NCI-H2107 (cell line): ENCODE results near the gene RCOR2.

Experiments used
- DNase-seq: peaks from one replicate; lab custom pipeline; 2025; lab: John Stamatoyannopoulos, UW

RCOR2 gene

DNA sequence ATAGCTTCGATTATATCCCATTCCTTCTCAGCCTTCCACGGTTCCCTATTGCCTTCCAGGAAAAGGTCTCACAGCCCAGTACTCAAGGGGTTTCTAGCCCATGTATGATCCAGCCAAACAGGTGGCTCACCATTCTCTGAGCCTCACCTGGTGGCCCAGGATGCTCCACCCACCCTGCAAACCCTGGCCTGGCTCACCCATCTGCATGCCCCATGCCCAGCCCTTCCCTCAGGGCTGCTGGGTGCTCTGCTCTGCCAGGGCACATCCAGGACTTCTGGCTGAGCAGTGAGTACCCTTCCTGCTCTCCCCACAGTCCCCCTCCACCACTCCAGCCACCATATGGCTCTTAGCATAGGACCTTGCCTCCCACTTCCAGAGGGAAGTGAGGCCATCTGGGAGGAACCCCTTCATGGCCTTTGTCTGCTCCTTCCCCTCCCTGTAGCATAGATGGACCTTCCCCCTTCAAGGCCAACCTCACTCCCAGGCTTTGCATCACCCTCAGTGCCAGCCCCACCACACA lies 5.8 kb upstream of the RCOR2 start:
- DNase-seq = no peak

DNA sequence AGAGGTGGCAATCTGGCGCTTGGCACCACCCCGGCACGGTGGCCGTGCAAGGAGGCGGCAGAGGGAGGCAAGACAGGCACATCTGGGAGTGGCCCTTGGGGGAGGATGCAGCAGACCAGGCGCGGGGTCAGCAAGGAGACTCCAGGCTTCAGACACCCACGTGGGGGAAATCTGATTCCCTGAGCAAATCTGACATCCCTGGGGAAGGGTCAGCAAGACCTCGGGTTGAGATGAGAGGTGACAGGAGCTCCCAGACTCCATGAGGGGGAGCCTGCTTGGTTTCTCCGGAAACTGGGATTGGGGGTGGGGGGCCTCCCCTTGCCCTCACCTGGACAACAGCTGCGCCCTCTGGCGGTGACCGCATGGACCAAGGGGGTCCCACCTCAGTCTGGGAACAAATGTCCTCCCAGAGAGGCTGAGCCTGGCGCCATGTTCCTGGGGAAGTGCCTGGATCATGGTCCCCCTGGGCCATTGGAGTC lies 4.0 kb upstream of the RCOR2 start:
- DNase-seq = no peak

DNA sequence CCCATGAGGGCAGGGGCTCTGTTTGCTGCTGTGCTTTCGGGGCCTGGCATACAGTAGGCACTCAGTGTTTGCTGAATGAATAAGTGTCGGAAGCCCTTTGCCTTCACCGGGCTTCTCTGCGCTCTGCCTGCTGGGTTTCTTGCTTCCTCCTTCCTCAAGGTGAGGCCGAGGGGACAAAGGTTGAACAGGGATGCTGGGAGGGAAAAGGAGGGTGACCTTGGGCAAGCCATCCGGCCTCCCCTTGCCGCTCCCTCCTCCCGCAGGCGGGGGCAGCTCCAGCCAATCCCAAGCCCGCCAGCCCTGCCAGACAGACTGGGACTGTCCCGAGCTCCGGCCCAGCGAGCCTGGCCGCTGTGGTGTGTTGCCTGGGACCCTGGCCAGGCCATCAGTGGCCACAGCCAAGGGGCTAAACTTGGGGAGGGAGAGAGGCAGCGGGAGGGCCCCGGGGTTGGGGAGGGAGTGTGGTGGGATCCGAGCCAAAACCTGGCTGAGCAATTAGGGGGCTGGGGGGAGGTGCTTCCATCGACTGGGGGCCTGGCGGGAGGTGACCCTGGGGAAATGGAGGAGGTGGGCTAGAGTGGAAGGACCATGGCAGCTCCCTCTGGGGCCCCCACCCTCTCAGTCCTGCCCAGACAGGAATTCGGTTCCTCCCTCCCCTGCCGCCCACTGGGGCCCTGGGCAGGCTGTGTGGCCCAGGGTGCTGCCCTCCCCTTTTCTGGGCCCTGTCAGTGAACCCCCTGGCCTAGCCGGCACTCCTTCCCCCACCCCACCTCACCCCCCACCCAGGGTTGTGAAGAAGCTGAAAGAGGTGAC lies 3.4 kb upstream of the RCOR2 start:
- DNase-seq = no peak

DNA sequence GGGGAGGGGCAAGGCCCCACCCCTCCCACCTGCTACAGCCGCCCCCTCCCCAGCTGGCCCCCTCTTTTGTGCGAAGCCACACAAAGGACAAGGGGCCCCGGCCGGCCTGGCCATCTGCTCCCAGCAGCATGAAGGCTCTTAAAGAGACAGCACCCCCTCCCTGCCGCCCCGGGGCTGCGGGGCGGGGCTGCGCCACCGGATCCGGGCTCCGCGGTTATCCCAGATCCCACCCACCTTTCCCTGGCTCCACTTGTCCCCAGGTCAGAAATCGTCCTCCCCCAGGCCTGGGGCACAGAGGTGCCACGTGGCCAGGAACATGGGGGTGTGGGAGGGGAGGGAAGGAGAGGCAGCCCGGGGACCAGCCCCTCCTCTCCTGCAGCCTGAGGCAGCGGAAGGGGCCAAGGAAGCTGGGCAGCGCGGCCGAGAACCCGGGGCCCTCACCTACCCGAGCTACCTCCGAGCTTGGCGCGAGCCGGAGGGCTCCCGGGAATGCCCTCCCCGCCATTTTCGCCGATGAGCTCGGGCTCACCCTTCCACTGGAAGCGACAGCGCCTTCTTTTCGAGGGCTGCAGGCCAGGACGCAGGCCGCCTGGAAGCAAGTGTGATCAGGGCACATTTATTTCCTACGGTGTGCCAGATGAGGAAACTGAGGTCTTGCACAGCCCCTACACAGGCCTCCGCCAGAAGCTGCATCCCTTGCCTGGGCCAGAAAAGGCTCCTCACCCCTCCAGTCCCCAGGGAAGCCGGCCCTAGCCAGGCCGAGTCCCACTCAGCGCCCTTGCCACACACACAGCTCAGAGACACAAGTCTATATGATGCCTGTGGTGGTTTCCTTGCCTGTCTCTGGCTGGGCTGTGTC lies 2.5 kb upstream of the RCOR2 start:
- DNase-seq = no peak

GRCh38 chr11:63918507-63919191 lies 1.7 kb upstream of the RCOR2 start:
- no peak for DNase-seq

DNA sequence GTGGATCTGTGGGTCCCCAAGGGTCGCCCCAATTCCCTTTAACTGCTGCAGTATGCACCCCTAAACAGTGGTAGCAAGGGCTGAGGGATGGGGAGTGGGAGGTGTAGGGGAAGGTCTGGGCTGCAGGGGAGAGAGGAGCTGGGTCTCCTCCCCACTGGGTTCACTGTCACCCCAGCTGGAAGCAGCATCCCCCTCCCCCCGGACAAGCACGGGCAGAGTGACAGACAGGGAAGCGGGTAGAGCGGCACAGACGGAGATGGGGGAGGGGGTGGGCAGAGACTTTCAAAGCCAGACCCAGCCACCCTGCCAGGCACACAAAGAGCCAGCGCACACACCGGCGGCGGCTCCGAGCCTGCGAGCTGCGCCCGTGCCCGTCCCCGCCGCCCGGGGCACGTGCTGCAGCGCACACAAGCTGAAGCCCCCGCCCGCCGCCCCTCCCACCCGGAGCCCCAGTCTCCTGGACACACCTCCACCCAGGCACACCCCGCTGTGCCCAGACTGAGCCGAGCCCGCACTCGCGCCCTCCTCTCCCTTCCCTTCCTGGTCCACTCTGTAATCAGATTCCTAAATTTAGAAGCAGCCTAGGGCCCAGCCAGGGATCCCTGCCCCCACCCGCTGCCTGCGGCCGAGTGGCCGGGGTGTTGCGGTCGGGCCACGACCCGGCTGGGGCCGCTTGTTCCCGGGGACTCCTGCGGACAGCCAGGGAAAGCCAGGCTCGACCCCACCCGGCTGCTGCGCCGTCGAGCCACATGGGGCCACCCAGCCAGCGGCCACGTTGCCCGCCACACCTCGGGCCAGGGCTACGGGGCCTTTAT lies 935 bp upstream of the RCOR2 start:
- DNase-seq = no peak

GRCh38 chr11:63915961-63916836 lies 765 bp downstream of the RCOR2 start:
- DNase-seq = no peak

- DNase-seq = no peak
These were observed 1.9 kb downstream of the RCOR2 start for GRCh38 chr11:63914896-63915691.

DNA sequence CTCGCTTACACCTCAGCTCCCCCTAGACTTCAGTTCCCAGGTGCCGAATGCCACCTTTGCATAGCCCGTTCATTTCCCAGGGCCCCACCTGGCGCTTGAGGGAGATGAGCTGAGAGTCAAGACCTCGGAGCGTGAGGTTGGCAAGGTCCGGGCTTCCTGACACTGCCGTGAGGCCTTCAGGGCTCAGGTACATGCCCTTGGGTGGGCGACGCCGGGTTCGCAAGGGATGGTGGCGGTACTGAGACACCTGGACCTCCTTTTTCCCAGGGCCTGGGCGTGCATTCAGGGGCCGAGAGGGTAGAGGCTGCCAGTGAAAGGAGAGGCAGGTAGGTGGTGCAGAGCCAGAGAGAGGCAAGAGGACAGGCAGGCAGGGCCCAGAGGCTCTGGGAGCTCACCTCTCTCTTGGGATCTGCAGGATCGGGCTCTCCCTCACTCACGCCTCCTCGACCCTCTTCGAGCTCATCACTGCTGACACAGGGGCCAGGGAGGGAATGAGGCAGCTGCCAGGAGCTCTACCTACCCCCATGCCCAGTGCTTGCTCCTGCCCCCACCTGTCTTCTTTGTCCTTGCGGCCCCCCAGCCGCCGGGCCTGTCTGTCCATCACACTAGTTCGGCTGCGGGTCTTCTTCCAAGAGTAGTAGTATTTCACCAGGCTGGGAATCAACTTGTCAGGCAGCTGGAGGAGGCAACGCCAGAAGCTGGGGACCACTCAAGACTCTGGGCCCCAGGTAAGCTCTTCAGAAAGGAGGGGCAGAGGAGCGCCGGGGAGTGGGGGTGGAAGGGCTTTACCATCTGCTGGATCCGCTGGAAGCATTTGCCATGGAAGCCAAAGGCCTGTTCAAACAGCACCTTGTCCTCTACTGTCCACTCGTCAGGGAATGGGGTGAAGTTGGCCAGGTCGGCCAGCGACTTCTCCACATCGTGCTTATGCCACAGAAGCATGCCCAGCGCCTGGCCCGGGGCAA lies 2.8 kb downstream of the RCOR2 start:
- DNase-seq = no peak

DNA sequence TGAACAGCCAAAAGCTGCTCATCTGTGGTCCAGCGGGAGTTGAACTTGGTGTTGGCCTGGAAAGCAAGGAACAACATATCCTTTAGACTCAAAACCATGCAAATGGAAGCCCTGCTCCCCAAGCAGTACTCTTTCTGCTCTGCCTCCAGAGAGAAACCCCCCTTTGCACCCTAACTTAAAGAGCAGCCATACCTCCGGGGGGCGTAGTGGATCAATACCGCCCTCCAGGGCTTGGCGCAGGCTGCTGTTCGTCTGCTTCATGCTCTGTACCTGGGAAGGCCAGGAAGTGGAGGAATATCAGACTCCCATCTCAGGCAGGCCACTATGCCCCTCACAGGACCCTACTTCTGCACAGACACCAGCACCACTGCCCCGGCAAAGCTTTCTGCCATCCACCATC lies 4.3 kb downstream of the RCOR2 start:
- no peak for DNase-seq

- no peak for DNase-seq
These were observed 5.1 kb downstream of the RCOR2 start for GRCh38 chr11:63911876-63912275.

GRCh38 chr11:63911440-63911839 lies 5.5 kb downstream of the RCOR2 start:
- DNase-seq = no peak

- no peak for DNase-seq
These were observed 6.3 kb downstream of the RCOR2 start for GRCh38 chr11:63910675-63911074.

DNA sequence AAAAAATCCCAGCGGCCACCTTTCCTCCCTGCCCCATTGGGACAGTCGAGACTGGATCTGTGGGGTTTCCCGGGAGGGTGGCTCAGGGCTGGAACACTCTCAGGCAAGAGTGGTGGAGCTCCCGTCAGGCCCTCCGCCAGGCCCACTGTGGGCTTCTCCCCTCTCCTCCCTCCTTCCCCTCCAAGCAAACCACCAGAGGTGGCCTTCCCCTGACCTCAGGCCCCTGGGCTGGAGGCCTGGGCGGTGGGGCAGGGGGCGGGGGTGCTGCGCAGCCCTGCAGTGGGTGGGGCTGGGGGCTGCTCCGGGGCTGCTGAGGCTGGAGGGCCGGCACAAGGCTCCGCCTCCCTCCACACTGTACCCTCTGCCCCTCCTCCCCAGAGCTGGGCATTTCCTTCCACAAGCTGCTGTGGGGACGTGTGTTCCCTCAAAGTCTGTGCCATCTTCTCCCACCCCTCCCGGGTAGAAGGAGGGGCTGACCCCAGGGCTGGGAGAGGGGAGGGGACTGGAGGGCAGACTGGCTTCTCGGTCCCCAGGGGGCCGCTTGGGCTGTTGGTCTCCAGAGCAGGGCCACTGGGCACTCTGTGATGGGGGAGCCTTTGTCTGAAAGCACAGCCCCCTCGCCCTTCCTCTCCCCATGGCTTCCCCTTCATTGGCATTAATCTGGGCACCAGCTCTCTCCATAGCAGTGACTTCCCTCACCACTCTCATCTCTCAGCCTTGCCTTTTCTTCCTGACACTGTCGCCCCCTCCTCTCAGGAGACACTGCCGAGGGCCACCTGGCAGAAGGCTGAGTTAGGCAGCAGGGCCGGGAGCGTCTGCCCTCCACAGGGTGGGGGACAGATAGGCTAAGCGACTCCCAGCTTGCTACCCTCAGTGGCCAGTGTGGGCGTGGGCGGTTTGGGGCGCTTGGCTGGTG lies 7.1 kb downstream of the RCOR2 start:
- DNase-seq = no peak

DNA sequence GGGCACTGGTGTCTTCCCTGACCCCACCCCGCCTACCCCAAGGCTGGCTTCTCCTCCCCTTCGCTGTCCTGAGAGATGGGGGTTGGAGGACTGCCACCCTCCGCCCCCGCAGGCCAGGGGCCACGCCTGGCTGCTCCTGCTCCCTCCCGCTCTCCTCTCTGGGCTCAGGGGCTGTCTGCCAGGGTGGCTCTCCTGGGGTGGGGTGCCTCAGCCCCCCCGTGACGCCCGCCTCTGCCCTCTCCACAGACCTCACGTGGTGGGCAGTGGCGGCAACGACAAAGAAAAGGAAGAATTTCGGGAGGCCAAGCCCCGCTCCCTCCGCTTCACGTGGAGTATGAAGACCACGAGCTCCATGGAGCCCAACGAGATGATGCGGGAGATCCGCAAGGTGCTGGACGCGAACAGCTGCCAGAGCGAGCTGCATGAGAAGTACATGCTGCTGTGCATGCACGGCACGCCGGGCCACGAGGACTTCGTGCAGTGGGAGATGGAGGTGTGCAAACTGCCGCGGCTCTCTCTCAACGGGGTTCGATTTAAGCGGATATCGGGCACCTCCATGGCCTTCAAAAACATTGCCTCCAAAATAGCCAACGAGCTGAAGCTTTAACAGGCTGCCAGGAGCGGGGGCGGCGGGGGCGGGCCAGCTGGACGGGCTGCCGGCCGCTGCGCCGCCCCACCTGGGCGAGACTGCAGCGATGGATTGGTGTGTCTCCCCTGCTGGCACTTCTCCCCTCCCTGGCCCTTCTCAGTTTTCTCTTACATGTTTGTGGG lies 8.1 kb downstream of the RCOR2 start:
- no peak for DNase-seq

DNA sequence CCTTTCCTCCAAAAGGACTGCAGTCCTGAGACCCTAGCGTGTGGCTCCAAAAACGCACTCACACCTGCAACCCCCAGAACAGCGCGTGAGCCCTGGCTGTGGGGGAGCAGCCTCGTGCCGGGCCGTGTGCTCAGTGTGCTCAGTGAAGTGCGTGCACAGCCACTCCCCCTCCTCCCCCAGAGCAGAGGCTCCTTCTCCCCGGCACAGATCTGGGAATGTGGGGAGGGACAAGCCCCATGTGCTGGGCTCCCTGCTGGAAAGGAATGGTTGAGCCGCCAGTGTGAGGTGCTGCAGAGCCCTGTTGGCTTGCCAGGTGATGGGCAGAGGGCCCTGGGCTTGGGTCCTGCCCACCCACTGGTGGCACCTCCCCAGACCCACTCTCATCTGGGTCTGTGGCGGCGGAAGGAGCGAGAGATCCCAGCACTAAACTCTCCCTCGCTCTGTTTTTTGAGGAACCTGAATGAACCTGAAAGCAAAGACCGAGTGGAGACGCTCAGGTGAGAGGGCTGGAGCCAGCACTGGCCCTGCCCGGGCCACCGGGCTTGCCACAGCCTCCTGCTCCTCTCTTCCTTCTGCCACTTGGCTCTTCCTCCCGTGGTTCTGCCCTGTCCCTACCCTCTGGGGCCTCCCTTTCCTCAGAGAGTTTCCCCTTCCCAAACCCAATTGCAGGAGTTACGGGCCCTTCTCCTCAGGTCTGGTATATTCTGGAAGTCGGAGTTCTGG lies 9.0 kb downstream of the RCOR2 start:
- DNase-seq = no peak
